Ishikawa (cell line): Measurements from ENCODE around the gene PRKCH.

Experiments used
- CEBPB ChIP-seq: IDR thresholded peaks from 2 replicates; pipeline ENCODE4 v1.6.1; 2012
- CREB1 ChIP-seq: IDR thresholded peaks from 2 replicates; pipeline ENCODE4 v1.6.1; 2012; ENCODE audit warnings: low read depth
- EGR1 ChIP-seq: IDR thresholded peaks from 2 replicates; pipeline ENCODE4 v1.6.1; 2012
- EP300 ChIP-seq: IDR thresholded peaks from 2 replicates; pipeline ENCODE4 v1.6.1; 2012; ENCODE audit warnings: borderline replicate concordance
- FOXM1 ChIP-seq: IDR thresholded peaks from 2 replicates; pipeline ENCODE4 v1.6.1; 2012; ENCODE audit warnings: low read depth, borderline replicate concordance
- NFIC ChIP-seq: IDR thresholded peaks from 2 replicates; pipeline ENCODE4 v1.6.1; 2012
- RAD21 ChIP-seq: IDR thresholded peaks from 2 replicates; pipeline ENCODE4 v1.6.1; 2012; ENCODE audit warnings: low read depth
- TAF1 ChIP-seq: IDR thresholded peaks from 2 replicates; pipeline ENCODE4 v1.6.1; 2012; ENCODE audit warnings: low read depth, mild to moderate bottlenecking
- TCF12 ChIP-seq: IDR thresholded peaks from 2 replicates; pipeline ENCODE4 v1.6.1; 2012; ENCODE audit warnings: low read depth
- TEAD4 ChIP-seq: IDR thresholded peaks from 2 replicates; pipeline ENCODE4 v1.6.1; 2012
- YY1 ChIP-seq: IDR thresholded peaks from 2 replicates; pipeline ENCODE4 v1.6.1; 2012; ENCODE audit warnings: low read depth
- ZBTB7A ChIP-seq: IDR thresholded peaks from 2 replicates; pipeline ENCODE4 v1.6.1; 2012; ENCODE audit warnings: low read depth
- TF ChIP-seq, protein P1 (sequence below): IDR thresholded peaks from 2 replicates; pipeline ENCODE4 v1.6.1; 2012
- TF ChIP-seq, protein P2 (sequence below): IDR thresholded peaks from 2 replicates; pipeline ENCODE4 v1.6.1; 2012; ENCODE audit warnings: low read depth, mild to moderate bottlenecking
- TF ChIP-seq, protein P3 (sequence below): IDR thresholded peaks from 2 replicates; pipeline ENCODE4 v1.6.1; 2012

The PRKCH gene

DNA sequence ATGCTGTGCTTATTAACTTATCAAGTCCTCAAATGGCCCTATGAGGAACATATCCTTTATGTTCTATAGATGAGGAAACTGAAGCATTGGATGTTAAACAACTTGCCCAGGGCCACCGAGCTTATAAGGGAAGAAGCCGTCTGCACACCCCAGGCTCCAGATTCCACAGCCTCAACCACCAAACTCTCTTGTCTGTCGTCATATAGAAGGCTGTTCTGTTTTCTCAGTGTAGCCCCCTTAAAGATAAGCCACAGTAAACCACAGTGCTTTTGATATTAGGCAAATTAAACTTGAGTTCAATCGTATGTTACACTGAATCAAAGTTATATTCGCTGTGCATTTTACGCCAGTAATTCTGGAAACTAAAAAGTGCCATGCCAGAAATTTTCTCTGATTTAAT is 116.7 kb downstream of the PRKCH start:
- TF ChIP-seq FOXM1, result no peak
- TF ChIP-seq EGR1, result no peak
- no peak for TF ChIP-seq TEAD4

DNA sequence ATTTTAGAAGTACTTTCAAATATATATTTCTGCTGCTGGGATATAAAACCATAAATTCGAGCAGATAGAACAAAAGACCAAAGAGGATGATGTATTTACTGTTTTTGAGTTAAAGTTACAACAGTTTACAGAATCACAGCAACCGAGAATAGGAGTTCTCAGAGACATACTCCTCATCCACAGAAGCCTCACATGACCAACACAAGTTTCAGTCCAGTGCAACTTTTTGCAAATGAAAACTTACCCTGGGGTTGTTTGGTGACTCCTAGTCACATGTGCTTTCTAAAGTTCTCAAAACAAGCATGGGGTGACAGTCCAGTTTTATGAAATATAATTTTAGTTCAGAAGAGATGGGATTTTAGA is 117.1 kb downstream of the PRKCH start:
- TF ChIP-seq, protein P1, sequence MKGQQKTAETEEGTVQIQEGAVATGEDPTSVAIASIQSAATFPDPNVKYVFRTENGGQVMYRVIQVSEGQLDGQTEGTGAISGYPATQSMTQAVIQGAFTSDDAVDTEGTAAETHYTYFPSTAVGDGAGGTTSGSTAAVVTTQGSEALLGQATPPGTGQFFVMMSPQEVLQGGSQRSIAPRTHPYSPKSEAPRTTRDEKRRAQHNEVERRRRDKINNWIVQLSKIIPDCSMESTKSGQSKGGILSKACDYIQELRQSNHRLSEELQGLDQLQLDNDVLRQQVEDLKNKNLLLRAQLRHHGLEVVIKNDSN, result peak; percentile 61; the same call in 1 of the 2 replicates
- no peak for TF ChIP-seq NFIC

DNA sequence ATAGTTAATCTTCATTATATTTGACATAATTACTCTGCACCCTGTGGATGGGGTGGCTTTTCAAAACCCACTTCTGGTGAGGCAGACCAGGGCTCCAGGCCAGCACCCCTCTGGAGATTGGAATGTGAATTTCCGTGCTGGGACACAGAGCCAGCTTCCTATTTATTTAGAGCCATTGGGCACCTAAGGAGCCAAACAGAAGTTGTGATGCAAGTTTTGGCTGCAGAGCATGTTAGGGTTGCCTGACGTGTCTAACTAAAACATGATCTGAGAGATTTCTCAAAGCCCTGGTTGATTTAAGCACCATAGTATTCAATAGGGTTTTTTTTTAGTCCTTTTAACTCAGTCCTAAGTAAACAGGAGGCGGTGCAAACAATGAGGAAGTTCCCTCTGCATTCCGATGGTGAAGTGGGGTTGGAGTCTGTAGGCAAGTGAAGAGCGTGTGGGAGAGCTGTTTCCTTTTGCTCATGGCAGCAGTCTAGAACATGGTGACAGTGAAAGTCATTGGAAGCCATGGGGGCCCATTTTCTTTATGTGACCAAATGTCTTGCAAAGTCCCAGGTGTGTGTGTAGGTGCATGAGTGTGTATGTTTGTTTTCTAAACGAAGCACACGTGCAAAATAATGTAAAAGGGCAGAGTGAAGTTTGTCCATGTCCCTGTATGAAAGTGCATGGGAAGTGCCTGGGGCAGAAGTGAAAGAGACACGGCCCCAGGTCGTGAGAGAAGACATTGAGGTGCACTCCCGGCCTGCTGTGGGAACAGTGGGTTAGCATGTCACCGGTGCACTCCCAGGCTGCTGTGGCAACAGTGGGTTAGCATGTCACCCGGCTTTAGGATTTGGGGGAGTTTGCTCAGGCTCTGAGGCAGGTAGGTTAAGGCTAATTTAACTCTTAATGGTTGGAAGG is 117.7 kb downstream of the PRKCH start:
- TF ChIP-seq CREB1 (peak; percentile 23; the same call in 1 of the 2 replicates), RAD21 (peak; percentile 24; the same call in 1 of the 2 replicates), NFIC (peak; percentile 99), TCF12 (peak; percentile 92), FOXM1 (peak; percentile 78), EP300 (peak; percentile 89), YY1 (peak; percentile 42), CEBPB (peak; percentile 90), TEAD4 (peak; percentile 95), ZBTB7A (no peak), EGR1 (no peak), TAF1 (no peak)
- TF ChIP-seq, protein P2, sequence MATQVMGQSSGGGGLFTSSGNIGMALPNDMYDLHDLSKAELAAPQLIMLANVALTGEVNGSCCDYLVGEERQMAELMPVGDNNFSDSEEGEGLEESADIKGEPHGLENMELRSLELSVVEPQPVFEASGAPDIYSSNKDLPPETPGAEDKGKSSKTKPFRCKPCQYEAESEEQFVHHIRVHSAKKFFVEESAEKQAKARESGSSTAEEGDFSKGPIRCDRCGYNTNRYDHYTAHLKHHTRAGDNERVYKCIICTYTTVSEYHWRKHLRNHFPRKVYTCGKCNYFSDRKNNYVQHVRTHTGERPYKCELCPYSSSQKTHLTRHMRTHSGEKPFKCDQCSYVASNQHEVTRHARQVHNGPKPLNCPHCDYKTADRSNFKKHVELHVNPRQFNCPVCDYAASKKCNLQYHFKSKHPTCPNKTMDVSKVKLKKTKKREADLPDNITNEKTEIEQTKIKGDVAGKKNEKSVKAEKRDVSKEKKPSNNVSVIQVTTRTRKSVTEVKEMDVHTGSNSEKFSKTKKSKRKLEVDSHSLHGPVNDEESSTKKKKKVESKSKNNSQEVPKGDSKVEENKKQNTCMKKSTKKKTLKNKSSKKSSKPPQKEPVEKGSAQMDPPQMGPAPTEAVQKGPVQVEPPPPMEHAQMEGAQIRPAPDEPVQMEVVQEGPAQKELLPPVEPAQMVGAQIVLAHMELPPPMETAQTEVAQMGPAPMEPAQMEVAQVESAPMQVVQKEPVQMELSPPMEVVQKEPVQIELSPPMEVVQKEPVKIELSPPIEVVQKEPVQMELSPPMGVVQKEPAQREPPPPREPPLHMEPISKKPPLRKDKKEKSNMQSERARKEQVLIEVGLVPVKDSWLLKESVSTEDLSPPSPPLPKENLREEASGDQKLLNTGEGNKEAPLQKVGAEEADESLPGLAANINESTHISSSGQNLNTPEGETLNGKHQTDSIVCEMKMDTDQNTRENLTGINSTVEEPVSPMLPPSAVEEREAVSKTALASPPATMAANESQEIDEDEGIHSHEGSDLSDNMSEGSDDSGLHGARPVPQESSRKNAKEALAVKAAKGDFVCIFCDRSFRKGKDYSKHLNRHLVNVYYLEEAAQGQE, result no peak
- TF ChIP-seq, protein P1, result no peak
- TF ChIP-seq, protein P3, sequence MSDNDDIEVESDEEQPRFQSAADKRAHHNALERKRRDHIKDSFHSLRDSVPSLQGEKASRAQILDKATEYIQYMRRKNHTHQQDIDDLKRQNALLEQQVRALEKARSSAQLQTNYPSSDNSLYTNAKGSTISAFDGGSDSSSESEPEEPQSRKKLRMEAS, result peak; percentile 44; the same call in 1 of the 2 replicates

DNA sequence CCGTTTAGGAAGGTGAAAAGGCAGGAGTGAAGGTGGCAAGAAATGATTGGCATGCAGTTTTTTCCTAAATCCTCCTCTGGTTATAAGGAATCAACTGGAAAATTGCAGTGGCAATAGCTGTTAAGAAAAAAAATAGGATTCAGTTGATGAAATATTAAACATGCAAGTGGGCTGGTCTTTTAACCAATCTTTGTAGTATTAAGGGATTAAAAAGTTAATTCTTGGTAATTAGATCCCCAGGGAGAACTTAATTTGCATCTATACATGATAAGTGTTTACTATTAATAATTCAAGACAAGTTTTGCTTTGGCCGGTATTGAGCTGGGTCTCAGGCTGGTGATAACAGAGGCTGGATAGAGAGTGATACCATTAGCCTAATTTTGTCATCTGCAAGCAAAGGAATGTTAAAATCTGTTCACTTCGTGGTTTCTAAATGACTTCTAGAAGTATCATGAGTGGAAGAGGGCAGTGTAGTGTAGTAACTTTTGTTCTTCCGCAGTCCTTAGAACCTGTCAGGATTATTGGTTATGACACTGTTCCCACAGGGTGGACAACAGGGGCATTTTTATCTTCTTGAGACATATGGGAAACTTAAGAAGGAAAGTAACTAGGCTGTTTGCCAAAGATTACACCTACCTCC is 118.5 kb downstream of the PRKCH start:
- TF ChIP-seq FOXM1, result no peak
- no peak for TF ChIP-seq TEAD4
- TF ChIP-seq, protein P3, result no peak
- no peak for TF ChIP-seq NFIC
- TF ChIP-seq CREB1, result no peak
- no peak for TF ChIP-seq TAF1

DNA sequence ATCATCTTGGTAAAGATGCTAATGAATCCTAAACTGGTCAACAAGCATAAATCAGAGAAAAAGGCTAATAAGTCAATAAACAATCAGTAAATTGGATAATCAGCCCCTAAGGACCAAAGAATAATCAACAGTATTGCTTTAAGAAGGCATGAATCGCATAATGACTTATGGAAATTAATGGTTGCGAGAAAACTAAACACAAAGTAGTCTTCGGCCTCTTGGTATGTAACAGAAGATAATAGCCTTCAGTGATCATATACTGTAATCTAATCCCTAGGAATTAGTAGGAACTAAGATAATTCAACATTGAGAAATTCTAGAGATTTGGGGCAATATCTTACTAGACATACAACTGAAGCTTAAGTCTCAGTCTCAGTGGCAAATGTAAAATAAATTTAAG is 122.1 kb downstream of the PRKCH start:
- TF ChIP-seq ZBTB7A (no peak), CEBPB (no peak), RAD21 (no peak), EGR1 (no peak), TEAD4 (no peak), FOXM1 (no peak)
- TF ChIP-seq, protein P1, result no peak
- TF ChIP-seq, protein P2, result no peak
